ENCODE results near the gene CORO6. TPM values are rescaled to one million over a fixed set of nuclear protein-coding genes. Genes with fewer than 3 reads are reported as not detected.

Gene CORO6
- polyA plus RNA-seq, 1 donor (not counting 4 experiments of a cell fraction or from before 2014, with no cell fraction given) = 20.5 TPM

DNA sequence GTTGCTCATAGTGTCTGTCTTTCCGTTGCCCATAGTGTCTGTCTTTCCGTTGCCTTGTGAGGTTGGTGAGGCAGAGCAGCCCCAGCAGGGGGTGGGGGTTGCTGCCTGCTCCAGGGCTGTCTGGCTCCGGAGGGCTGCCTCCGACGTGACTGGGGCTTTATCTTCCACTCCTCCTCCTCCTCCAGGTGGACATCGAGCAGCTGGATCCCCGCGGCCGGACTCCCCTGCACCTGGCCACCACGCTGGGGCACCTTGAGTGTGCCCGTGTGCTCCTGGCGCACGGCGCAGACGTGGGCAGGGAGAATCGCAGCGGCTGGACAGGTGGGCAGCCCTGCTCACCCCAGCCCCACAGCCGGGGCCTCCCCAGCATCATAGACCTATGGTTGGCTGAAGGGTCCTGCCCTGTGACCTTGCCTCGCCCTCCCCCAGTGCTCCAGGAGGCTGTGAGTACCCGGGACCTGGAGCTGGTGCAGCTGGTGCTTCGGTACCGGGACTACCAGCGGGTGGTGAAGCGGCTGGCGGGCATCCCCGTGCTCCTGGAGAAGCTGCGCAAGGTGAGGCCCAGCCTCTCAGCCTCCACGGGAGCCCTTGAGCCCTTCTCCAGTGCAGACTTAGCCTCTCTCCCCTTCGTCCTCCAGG, 15.0 kb downstream of the CORO6 start:
- dilution Hi-C loops (cut with MboI; ENCODE audit: extremely low pct_ligation_motif_present, low sequenced_read_pairs) = no loop called here
- DNase-seq (ENCODE audit: low read depth, low spot score) = no peak

DNA sequence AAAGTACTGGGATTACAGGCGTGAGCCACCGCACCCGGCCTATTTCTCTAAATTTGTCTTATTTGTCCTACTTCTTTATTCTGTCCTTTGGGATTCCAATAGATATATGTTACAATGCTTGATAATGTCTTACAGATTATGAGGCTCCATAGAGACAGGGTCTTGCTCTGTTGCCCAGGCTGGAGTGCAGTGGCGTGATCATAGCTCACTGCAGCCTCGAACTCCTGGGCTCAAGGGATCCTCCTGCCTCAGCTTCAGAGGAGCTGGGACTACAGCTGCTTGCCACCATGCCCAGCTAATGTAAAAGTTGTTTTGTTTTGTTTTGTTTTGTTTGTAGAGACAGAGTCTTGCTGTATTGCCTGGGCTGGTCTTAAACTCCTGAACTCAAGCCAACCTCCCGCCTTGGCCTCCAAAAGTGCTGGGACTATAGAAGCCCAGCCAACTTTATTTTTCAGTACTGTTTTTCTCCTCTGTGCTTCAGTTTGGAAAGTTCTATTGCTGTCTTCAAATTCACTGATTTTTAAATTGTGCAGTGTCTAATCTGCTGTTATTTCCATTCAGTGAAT, 19.5 kb downstream of the CORO6 start:
- no peaks in the 10 kb centered on the region for H3K4me1 ChIP-seq (ENCODE audit: control insufficient read depth, extremely low read depth, insufficient read depth, low read length)
- dilution Hi-C loops (cut with MboI; ENCODE audit: extremely low pct_ligation_motif_present, low sequenced_read_pairs) = no loop called here
- H3K9me3 ChIP-seq (ENCODE audit: control insufficient read depth, low read depth, low read length) = no peaks in the 10 kb centered on the region
- no peak overlapping the region for H3K4me2 ChIP-seq (ENCODE audit: control insufficient read depth, extremely low read depth, insufficient read depth, low read depth, low read length)
- H3K79me2 ChIP-seq (ENCODE audit: control insufficient read depth, insufficient read depth, low read length) = peaks cover 3% of the 10 kb centered on the region
- H3K27me3 ChIP-seq (ENCODE audit: control insufficient read depth, extremely low read depth, insufficient read depth, low read length) = no peaks in the 10 kb centered on the region
- no peak overlapping the region for H3K27ac ChIP-seq (ENCODE audit: control insufficient read depth, insufficient read depth, low read length)
- peaks cover 2% of the 10 kb centered on the region for H3K9me1 ChIP-seq (ENCODE audit: control insufficient read depth, extremely low read depth, insufficient read depth, low read length)
- no peak for DNase-seq (ENCODE audit: low read depth, low spot score)
- no peaks in the 10 kb centered on the region for H4K20me1 ChIP-seq (ENCODE audit: control insufficient read depth, extremely low read depth, insufficient read depth, low read length)
- no peak overlapping the region for H2AFZ ChIP-seq (ENCODE audit: control insufficient read depth, low read length)
- no peak for FAIRE-seq
- no peak overlapping the region for H3K4me3 ChIP-seq (ENCODE audit: control insufficient read depth in 2 of 3, extremely low read depth in 1 of 3, insufficient read depth in 2 of 3, low read depth in 1 of 3, low read length in 3 of 3)
- TF ChIP-seq, protein P1, sequence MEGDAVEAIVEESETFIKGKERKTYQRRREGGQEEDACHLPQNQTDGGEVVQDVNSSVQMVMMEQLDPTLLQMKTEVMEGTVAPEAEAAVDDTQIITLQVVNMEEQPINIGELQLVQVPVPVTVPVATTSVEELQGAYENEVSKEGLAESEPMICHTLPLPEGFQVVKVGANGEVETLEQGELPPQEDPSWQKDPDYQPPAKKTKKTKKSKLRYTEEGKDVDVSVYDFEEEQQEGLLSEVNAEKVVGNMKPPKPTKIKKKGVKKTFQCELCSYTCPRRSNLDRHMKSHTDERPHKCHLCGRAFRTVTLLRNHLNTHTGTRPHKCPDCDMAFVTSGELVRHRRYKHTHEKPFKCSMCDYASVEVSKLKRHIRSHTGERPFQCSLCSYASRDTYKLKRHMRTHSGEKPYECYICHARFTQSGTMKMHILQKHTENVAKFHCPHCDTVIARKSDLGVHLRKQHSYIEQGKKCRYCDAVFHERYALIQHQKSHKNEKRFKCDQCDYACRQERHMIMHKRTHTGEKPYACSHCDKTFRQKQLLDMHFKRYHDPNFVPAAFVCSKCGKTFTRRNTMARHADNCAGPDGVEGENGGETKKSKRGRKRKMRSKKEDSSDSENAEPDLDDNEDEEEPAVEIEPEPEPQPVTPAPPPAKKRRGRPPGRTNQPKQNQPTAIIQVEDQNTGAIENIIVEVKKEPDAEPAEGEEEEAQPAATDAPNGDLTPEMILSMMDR (optimal IDR thresholded peaks at IDR 0.05 in 1 of 3, IDR thresholded peaks at IDR 0.05 in 1 of 3, conservative IDR thresholded peaks at IDR 0.05 in 1 of 3; ENCODE audit: extremely low read depth in 1 of 3, insufficient read depth in 2 of 3, low read length in 3 of 3) = no peak
- no peak for TF ChIP-seq EZH2 (IDR thresholded peaks at IDR 0.05; ENCODE audit: low read length)
- H3K36me3 ChIP-seq (ENCODE audit: control insufficient read depth in 2 of 2, extremely low read depth in 1 of 2, insufficient read depth in 2 of 2, low read length in 2 of 2) = no peaks in the 10 kb centered on the region
- H3K9ac ChIP-seq (ENCODE audit: control insufficient read depth, extremely low read depth, insufficient read depth, low read length) = no peak overlapping the region

More for the DNA sequence above, 15.0 kb downstream of the CORO6 start:
- Histone ChIP-seq H3K9ac (ENCODE audit: control insufficient read depth, extremely low read depth, insufficient read depth, low read length) (no peak overlapping the region), H3K4me3 (ENCODE audit: control insufficient read depth in 2 of 3, extremely low read depth in 1 of 3, insufficient read depth in 2 of 3, low read depth in 1 of 3, low read length in 3 of 3) (no peak overlapping the region), H3K27me3 (ENCODE audit: control insufficient read depth, extremely low read depth, insufficient read depth, low read length) (no peaks in the 10 kb centered on the region), H3K36me3 (ENCODE audit: control insufficient read depth in 2 of 2, extremely low read depth in 1 of 2, insufficient read depth in 2 of 2, low read length in 2 of 2) (no peaks in the 10 kb centered on the region), H3K79me2 (ENCODE audit: control insufficient read depth, insufficient read depth, low read length) (no peaks in the 10 kb centered on the region), H3K9me3 (ENCODE audit: control insufficient read depth, low read depth, low read length) (no peaks in the 10 kb centered on the region), H3K9me1 (ENCODE audit: control insufficient read depth, extremely low read depth, insufficient read depth, low read length) (no peaks in the 10 kb centered on the region), H2AFZ (ENCODE audit: control insufficient read depth, low read length) (no peak overlapping the region), H3K4me1 (ENCODE audit: control insufficient read depth, extremely low read depth, insufficient read depth, low read length) (no peaks in the 10 kb centered on the region), H3K27ac (ENCODE audit: control insufficient read depth, insufficient read depth, low read length) (no peak overlapping the region), H4K20me1 (ENCODE audit: control insufficient read depth, extremely low read depth, insufficient read depth, low read length) (no peaks in the 10 kb centered on the region), H3K4me2 (ENCODE audit: control insufficient read depth, extremely low read depth, insufficient read depth, low read depth, low read length) (no peak overlapping the region)
- TF ChIP-seq, protein P1 (optimal IDR thresholded peaks at IDR 0.05 in 1 of 3, IDR thresholded peaks at IDR 0.05 in 1 of 3, conservative IDR thresholded peaks at IDR 0.05 in 1 of 3; ENCODE audit: extremely low read depth in 1 of 3, insufficient read depth in 2 of 3, low read length in 3 of 3) = no peak
- TF ChIP-seq EZH2 (IDR thresholded peaks at IDR 0.05; ENCODE audit: low read length) = no peak
- FAIRE-seq = no peak

Data from keratinocyte (primary cell).